ENCODE measurements around the gene ZEB1.

GRCh38 chr10:31515116-31515515 lies 196.1 kb downstream of the ZEB1 start:
- TF ChIP-seq TAF1 (IDR thresholded peaks at IDR 0.05; ENCODE audit: low read depth), result no peak
- TF ChIP-seq YY1 (IDR thresholded peaks at IDR 0.05; ENCODE audit: low read depth), result no peak
- no peak for TF ChIP-seq EP300 (IDR thresholded peaks at IDR 0.05; ENCODE audit: borderline replicate concordance)
- TF ChIP-seq, protein P1, sequence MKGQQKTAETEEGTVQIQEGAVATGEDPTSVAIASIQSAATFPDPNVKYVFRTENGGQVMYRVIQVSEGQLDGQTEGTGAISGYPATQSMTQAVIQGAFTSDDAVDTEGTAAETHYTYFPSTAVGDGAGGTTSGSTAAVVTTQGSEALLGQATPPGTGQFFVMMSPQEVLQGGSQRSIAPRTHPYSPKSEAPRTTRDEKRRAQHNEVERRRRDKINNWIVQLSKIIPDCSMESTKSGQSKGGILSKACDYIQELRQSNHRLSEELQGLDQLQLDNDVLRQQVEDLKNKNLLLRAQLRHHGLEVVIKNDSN (IDR thresholded peaks at IDR 0.05), result no peak
- TF ChIP-seq CREB1 (IDR thresholded peaks at IDR 0.05; ENCODE audit: low read depth), result no peak
